Lung (tissue), 12 donors: ENCODE results near the gene MAP3K14. TPM values are rescaled to one million over a fixed set of nuclear protein-coding genes. Genes with fewer than 3 reads are reported as not detected.
A peak's percentile ranks its signal among the peaks of the same experiment; 100 is the strongest.

ENCODE experiments used
- ATAC-seq: fragments of 200-7000 bp; cut with Tn5 transposase; one replicate; pipeline ENCODE4 v1.9.1; 2020; ENCODE audit warnings: moderate number of reproducible peaks; ENCODE audit not compliant: insufficient read depth, low FRiP score
- DNase-seq, 3 donors: peaks; one replicate each; pipeline ENCODE4 v3.0.0-alpha.2; 2013 to 2017
- H3K27ac ChIP-seq, 2 donors: one replicate each; pipeline ENCODE4 v1.5.1; 2013; ENCODE audit warnings: mild to moderate bottlenecking in 2 of 2, moderate library complexity in 2 of 2, control low read depth in 1 of 2, inconsistent platforms in 1 of 2, low read depth in 1 of 2, low read length in 1 of 2
- H3K27me3 ChIP-seq, 3 donors: one replicate each; pipeline ENCODE4 v1.5.1; 2013; ENCODE audit warnings: low read length in 2 of 3; ENCODE audit not compliant: control insufficient read depth in 3 of 3, insufficient read depth in 3 of 3
- H3K36me3 ChIP-seq, 4 donors: one replicate each; pipeline ENCODE4 v1.5.1; 2013; ENCODE audit warnings: low read length in 4 of 4, mild to moderate bottlenecking in 1 of 4, moderate library complexity in 1 of 4; ENCODE audit not compliant: control insufficient read depth in 4 of 4, insufficient read depth in 4 of 4
- H3K4me1 ChIP-seq, 5 donors: one replicate each; pipeline ENCODE4 v1.5.1; 2013; ENCODE audit warnings: low read length in 5 of 5, mild to moderate bottlenecking in 2 of 5, moderate library complexity in 1 of 5; ENCODE audit not compliant: control insufficient read depth in 5 of 5, insufficient read depth in 5 of 5
- H3K4me3 ChIP-seq: one replicate; pipeline ENCODE4 v1.5.1; 2013; ENCODE audit warnings: mild to moderate bottlenecking, control low read depth, moderate library complexity
- H3K9ac ChIP-seq, 2 donors: one replicate each; pipeline ENCODE4 v1.5.1; 2013; ENCODE audit warnings: low read length in 2 of 2, control low read depth in 1 of 2; ENCODE audit not compliant: insufficient read depth in 1 of 2
- H3K9me3 ChIP-seq, 4 donors: one replicate each; pipeline ENCODE4 v1.5.1; 2013; ENCODE audit warnings: low read length in 3 of 4, mild to moderate bottlenecking in 1 of 4, moderate library complexity in 1 of 4; ENCODE audit not compliant: control insufficient read depth in 4 of 4, insufficient read depth in 3 of 4
- CTCF ChIP-seq: IDR thresholded peaks from 2 replicates; pipeline ENCODE4 v1.5.1; 2012; ENCODE audit warnings: mild to moderate bottlenecking; ENCODE audit errors: control extremely low read depth, extremely low read depth
- WGBS, 2 donors: extraction: QIAGEN DNeasy Blood & Tissue Kit; methylation state at CpG; one replicate each; pipeline ENCODE4 v1.1.7; 2013; 5-methylcytosine and 5-hydroxymethylcytosine counted together
- polyA plus RNA-seq, 2 donors: library from polyadenylated mRNA; stranded (reverse); fragments of 200-250 nt; gene quantifications; one replicate each; pipeline ENCODE4 v1.2.1, GENCODE V29; 2013
- total RNA-seq, 2 donors: library from RNA; depleted of rRNA in 1 of 2; stranded (reverse); fragments of >200 nt in 1 of 2; gene quantifications; one replicate each; pipeline ENCODE4 v1.2.1, GENCODE V29; 2014 to 2021
- donor health status: control.
- donor health status: control.
- donor health status: Bipolar disorder and iron deficiency.
- donor health status: healthy.
- donor health status: DM: yes; HTN: yes; CAD: no.

The MAP3K14 gene
- total and polyA plus RNA-seq, 4 donors: 5.9 to 13.5 (median 7.8) TPM

- no peaks in the 10 kb centered on the region for H3K9me3 ChIP-seq
- no peak overlapping the region for H3K4me3 ChIP-seq
- H3K27me3 ChIP-seq: no peaks in the 10 kb centered on the region
- ATAC-seq (no peak), DNase-seq (no peak)
- WGBS, 2 donors: 100% methylated on average over 1 of the region's 1 CpG
- TF ChIP-seq CTCF: no peak
- H3K9ac ChIP-seq: no peak overlapping the region
- peaks cover 0 to 11% (median 0%) of the 10 kb centered on the region in 5 donors for H3K4me1 ChIP-seq
- H3K27ac ChIP-seq: no peak overlapping the region
- no peaks in the 10 kb centered on the region for H3K36me3 ChIP-seq
Measured at GRCh38 chr17:45334231-45334630, 17.4 kb upstream of the MAP3K14 start.

DNA sequence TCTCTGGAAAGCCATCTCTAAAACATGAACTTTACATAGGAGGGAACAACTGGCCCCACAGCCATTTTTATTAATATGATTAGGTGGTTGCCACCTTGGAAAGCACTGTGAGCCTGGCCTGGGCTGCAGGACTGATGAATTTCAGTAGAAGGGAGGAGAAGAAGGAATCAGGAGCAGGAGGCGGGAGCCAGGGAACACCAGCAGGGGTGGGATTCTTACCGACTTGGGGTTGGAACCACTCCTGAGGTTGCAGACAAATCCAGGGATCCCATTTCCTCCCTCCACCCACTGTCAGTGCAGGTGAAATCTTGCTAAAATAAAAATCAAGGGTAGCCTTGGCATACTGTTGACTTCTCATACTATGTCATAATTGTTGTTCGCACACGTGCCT is 16.9 kb upstream of the MAP3K14 start:
- Histone ChIP-seq H3K4me1 (peaks cover 0 to 11% (median 0%) of the 10 kb centered on the region in 5 donors), H3K27ac (peak overlapping the region in 1 of 2 donors; percentile 18), H3K36me3 (no peaks in the 10 kb centered on the region), H3K9ac (no peak overlapping the region), H3K4me3 (no peak overlapping the region), H3K9me3 (no peaks in the 10 kb centered on the region), H3K27me3 (no peaks in the 10 kb centered on the region)
- DNase-seq (no peak), ATAC-seq (no peak)
- 89 to 93% methylated on average over 4 of the region's 4 CpGs for WGBS, 2 donors
- no peak for TF ChIP-seq CTCF

GRCh38 chr17:45332989-45333701 is 16.3 kb upstream of the MAP3K14 start:
- H3K9ac ChIP-seq: no peak overlapping the region
- no peaks in the 10 kb centered on the region for H3K36me3 ChIP-seq
- H3K9me3 ChIP-seq: no peaks in the 10 kb centered on the region
- 12 to 46% methylated on average over 4 of the region's 4 CpGs for WGBS, 2 donors
- H3K4me1 ChIP-seq: peaks cover 0 to 8% (median 0%) of the 10 kb centered on the region in 5 donors
- H3K4me3 ChIP-seq: no peak overlapping the region
- DNase-seq (no peak), ATAC-seq (no peak)
- H3K27ac ChIP-seq: peak overlapping the region in 1 of 2 donors; percentile 18
- TF ChIP-seq CTCF: no peak
- H3K27me3 ChIP-seq: no peaks in the 10 kb centered on the region
